SU-DHL-6 (cell line): Measurements from ENCODE around the gene FAM3D.
"Not testable (repeated sequence)": the region's sequence is repeated elsewhere in the genome, so short reads cannot be mapped to it uniquely, and the experiment has no call there.

Experiments
- CTCF ChIP-seq: fragments of 200-600 bp; sonication (generic); IDR thresholded peaks from one replicate; pipeline ENCODE4 v1.5.1; 2017; ENCODE audit warnings: antibody characterized with exemption, mild to moderate bottlenecking, low read length, moderate library complexity; ENCODE audit not compliant: insufficient read depth, poor library complexity, severe bottlenecking
- EZH2phosphoT487 ChIP-seq: fragments of 200-600 bp; sonication (generic), shearing (Covaris generic); conservative IDR thresholded peaks from 2 replicates; pipeline ENCODE4 v1.6.1; 2018; ENCODE audit warnings: mild to moderate bottlenecking, antibody characterized with exemption, low read length, moderate library complexity, mixed read lengths

- not testable (repeated sequence) for TF ChIP-seq CTCF, EZH2phosphoT487
Observed at GRCh38 chr3:58678177-58678970, 11.8 kb upstream of the FAM3D start.
